ENCODE data around the gene MYBPC2. TPM values are rescaled to one million over a fixed set of nuclear protein-coding genes. Genes with fewer than 3 reads are reported as not detected.
A peak's percentile ranks its signal among the peaks of the same experiment; 100 is the strongest.

Gene MYBPC2
- 0.46 TPM for total RNA-seq (ENCODE audit: unreplicated experiment)
- long read RNA-seq = 0 reads

GRCh38 chr19:50432221-50433028 is at the start of gene MYBPC2:
Gene MYBPC2, plus strand, starts transcription at chr19:50432892. Its CDS starts 62 bp downstream, at chr19:50432954.
- no peaks in the 10 kb centered on the region for H3K36me3 Mint-ChIP-seq (ENCODE audit: low read depth, unreplicated experiment)
- no peak for TF ChIP-seq CTCF (IDR thresholded peaks at IDR 0.05; ENCODE audit: unreplicated experiment)
- peak within 1 kb of the TSS; percentile 89 for H3K4me3 Mint-ChIP-seq (ENCODE audit: unreplicated experiment)
- peak within 1 kb of the TSS; percentile 86 for H3K27ac Mint-ChIP-seq (ENCODE audit: unreplicated experiment)
- H3K4me1 Mint-ChIP-seq (ENCODE audit: unreplicated experiment) = peaks cover 4% of the 10 kb centered on the region
- peaks cover 4% of the 10 kb centered on the region for H3K9me3 Mint-ChIP-seq (ENCODE audit: unreplicated experiment)
- peaks cover 14% of the 10 kb centered on the region for H3K27me3 Mint-ChIP-seq (ENCODE audit: unreplicated experiment)
- DNase-seq (ENCODE audit: low spot score) = peak; percentile 38

GRCh38 chr19:50383001-50383851 is 49.5 kb upstream of the MYBPC2 start:
- Mint-ChIP-seq H3K27me3 (ENCODE audit: unreplicated experiment) (peaks cover 23% of the 10 kb centered on the region), H3K9me3 (ENCODE audit: unreplicated experiment) (no peaks in the 10 kb centered on the region), H3K4me3 (ENCODE audit: unreplicated experiment) (peak overlapping the region; percentile 94), H3K36me3 (ENCODE audit: low read depth, unreplicated experiment) (peaks cover 46% of the 10 kb centered on the region), H3K27ac (ENCODE audit: unreplicated experiment) (peak overlapping the region; percentile 79), H3K4me1 (ENCODE audit: unreplicated experiment) (peaks cover 16% of the 10 kb centered on the region)
- no peak for DNase-seq (ENCODE audit: low spot score)
- no peak for TF ChIP-seq CTCF (IDR thresholded peaks at IDR 0.05; ENCODE audit: unreplicated experiment)

GRCh38 chr19:50383852-50384684 is 48.6 kb upstream of the MYBPC2 start, which contains the start of gene POLD1:
Gene POLD1, plus strand, starts transcription at chr19:50384347. Its CDS starts 14,505 bp downstream, at chr19:50398852.
- Mint-ChIP-seq H3K4me1 (ENCODE audit: unreplicated experiment) (peaks cover 16% of the 10 kb centered on the region), H3K4me3 (ENCODE audit: unreplicated experiment) (peak within 1 kb of the TSS; percentile 94), H3K27me3 (ENCODE audit: unreplicated experiment) (peaks cover 23% of the 10 kb centered on the region), H3K9me3 (ENCODE audit: unreplicated experiment) (no peaks in the 10 kb centered on the region), H3K27ac (ENCODE audit: unreplicated experiment) (peak within 1 kb of the TSS; percentile 79), H3K36me3 (ENCODE audit: low read depth, unreplicated experiment) (peaks cover 45% of the 10 kb centered on the region)
- TF ChIP-seq CTCF (IDR thresholded peaks at IDR 0.05; ENCODE audit: unreplicated experiment) = no peak
- DNase-seq (ENCODE audit: low spot score) = peak; percentile 98

- Mint-ChIP-seq H3K27ac (ENCODE audit: unreplicated experiment) (peak overlapping the region; percentile 65), H3K27me3 (ENCODE audit: unreplicated experiment) (peaks cover 19% of the 10 kb centered on the region), H3K4me3 (ENCODE audit: unreplicated experiment) (peak overlapping the region; percentile 94), H3K36me3 (ENCODE audit: low read depth, unreplicated experiment) (peaks cover 37% of the 10 kb centered on the region), H3K4me1 (ENCODE audit: unreplicated experiment) (peaks cover 16% of the 10 kb centered on the region), H3K9me3 (ENCODE audit: unreplicated experiment) (no peaks in the 10 kb centered on the region)
- DNase-seq (ENCODE audit: low spot score) = no peak
- no peak for TF ChIP-seq CTCF (IDR thresholded peaks at IDR 0.05; ENCODE audit: unreplicated experiment)
Measured at GRCh38 chr19:50384685-50385535, 47.8 kb upstream of the MYBPC2 start.

Data from endothelial cell (in vitro differentiated cells).